IPS-18c (cell line): ENCODE measurements around the gene POLD4.

Source experiments
- H3K4me3 ChIP-seq: 2 replicates; pipeline ENCODE4 v1.7.0; 2013; ENCODE audit warnings: low read depth, mild to moderate bottlenecking, low read length, moderate library complexity; ENCODE audit not compliant: insufficient read depth
- H3K9me3 ChIP-seq: one replicate; pipeline ENCODE4 v1.6.1; 2013; ENCODE audit warnings: mild to moderate bottlenecking, low read length, moderate library complexity; ENCODE audit not compliant: control insufficient read depth, insufficient read depth

POLD4 gene

GRCh38 chr11:67314218-67314617 lies 39.1 kb downstream of the POLD4 start:
- Histone ChIP-seq H3K4me3 (no peak overlapping the region), H3K9me3 (no peaks in the 10 kb centered on the region)

DNA sequence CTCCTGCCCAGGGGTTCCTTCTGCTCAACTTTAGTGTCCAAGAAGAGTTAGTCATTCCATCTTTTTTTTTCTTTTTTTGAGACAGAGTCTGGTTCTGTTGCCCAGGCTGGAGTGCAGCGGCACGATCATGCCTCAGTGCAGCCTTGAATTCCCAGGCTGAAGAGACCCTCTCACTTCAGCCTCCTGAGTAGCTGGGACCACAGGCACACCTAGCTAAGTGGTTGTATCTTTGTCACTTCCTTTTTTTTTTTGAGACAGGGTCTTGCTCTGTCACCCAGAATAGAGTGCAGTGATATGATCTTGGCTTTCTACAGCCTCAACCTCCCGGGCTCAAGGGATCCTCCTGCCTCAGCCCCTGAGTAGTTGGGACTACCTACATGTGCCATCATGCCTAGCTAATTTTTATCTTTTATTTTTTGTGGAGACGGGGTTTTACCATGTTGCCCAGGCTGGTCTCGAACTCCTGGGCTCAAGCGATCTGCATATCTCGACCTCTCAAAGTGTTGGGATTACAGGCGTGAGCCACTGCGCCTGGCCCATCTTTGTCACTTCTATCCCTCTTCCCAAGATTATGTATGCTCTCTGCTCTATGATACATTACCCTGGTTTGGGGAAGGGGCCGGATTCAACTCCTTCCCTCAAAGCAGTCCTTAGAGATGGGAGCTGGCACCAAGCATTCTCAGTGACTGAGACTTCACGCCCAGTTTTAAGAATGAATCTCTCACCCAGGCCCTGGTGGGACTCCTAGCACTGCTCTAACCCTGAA lies 40.0 kb downstream of the POLD4 start:
- no peak overlapping the region for H3K4me3 ChIP-seq
- no peaks in the 10 kb centered on the region for H3K9me3 ChIP-seq

- no peaks in the 10 kb centered on the region for H3K9me3 ChIP-seq
- no peak overlapping the region for H3K4me3 ChIP-seq
Observed at GRCh38 chr11:67312187-67313021, 40.9 kb downstream of the POLD4 start.

DNA sequence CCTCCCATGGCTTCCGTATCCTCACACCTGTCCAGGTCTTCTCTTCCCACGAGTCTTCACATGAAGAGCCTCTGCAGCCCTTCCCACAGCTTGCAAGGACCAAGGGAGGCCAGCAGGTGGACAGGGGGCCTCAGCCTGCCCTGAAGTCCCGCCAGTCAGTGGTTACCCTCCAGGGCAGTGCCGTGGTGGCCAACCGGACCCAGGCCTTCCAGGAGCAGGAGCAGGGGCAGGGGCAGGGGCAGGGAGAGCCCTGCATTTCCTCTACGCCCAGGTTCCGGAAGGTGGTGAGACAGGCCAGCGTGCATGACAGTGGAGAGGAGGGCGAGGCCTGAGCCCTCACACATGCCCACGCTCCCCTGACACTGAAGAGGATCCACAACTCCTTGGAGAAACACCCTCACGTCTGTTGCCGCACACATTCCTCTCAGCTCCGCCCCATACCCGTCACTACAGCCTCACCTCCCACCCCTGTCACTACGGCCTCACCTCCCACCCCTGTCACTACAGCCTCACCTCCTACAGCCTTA lies 41.7 kb downstream of the POLD4 start:
- H3K9me3 ChIP-seq = no peaks in the 10 kb centered on the region
- no peak overlapping the region for H3K4me3 ChIP-seq

GRCh38 chr11:67311051-67311555 lies 42.2 kb downstream of the POLD4 start:
- Histone ChIP-seq H3K9me3 (no peaks in the 10 kb centered on the region), H3K4me3 (no peak overlapping the region)

GRCh38 chr11:67310246-67311050 lies 42.9 kb downstream of the POLD4 start:
- H3K4me3 ChIP-seq = no peak overlapping the region
- H3K9me3 ChIP-seq = no peaks in the 10 kb centered on the region

- Histone ChIP-seq H3K9me3 (no peaks in the 10 kb centered on the region), H3K4me3 (no peak overlapping the region)
Observed at GRCh38 chr11:67309661-67310061, 43.7 kb downstream of the POLD4 start.

- H3K4me3 ChIP-seq = no peak overlapping the region
- no peaks in the 10 kb centered on the region for H3K9me3 ChIP-seq
Observed at GRCh38 chr11:67309166-67309565, 44.2 kb downstream of the POLD4 start.

DNA sequence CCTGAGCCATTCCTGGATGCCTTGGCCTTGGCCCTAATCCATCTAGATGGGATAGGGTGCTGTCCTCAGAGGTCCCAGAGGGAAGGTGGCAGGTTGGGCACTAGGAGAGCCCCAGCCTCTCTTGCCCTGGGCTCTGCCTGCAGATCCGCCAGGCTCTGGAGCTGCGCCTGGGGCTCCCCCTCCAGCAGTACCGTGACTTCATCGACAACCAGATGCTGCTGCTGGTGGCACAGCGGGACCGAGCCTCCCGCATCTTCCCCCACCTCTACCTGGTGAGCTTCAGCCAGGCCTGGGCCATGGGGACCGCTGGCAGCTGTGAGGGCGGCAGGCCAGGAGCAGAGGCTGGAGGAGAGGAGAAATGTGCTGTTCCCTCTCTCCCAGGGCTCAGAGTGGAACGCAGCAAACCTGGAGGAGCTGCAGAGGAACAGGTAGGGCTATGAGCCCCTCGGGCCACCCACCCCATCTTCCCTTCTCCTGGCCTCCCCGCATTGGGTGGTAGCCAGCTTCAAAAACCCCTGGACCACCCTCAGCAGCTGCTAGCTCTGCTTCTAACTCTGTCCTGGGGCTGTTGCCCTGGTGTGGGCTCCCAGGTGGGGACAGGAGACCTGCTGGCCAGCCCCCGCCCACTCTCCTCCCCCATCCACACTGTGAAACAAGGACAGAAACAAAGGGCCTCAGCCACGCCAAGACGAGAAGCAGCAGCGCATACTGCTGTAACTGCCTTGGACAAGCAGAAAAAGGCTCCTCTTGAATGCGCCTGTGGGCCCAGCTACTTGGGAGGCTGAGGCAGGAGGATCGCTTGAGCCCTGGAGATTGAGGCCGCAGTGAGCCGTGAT lies 45.1 kb downstream of the POLD4 start:
- Histone ChIP-seq H3K9me3 (no peaks in the 10 kb centered on the region), H3K4me3 (no peak overlapping the region)

GRCh38 chr11:67307545-67308001 lies 45.8 kb downstream of the POLD4 start:
- H3K4me3 ChIP-seq = no peak overlapping the region
- H3K9me3 ChIP-seq = no peaks in the 10 kb centered on the region

- no peaks in the 10 kb centered on the region for H3K9me3 ChIP-seq
- H3K4me3 ChIP-seq = no peak overlapping the region
Observed at GRCh38 chr11:67306769-67307544, 46.4 kb downstream of the POLD4 start.

GRCh38 chr11:67304511-67305113 lies 48.7 kb downstream of the POLD4 start:
- Histone ChIP-seq H3K4me3 (peak overlapping the region; percentile 82), H3K9me3 (no peaks in the 10 kb centered on the region)

DNA sequence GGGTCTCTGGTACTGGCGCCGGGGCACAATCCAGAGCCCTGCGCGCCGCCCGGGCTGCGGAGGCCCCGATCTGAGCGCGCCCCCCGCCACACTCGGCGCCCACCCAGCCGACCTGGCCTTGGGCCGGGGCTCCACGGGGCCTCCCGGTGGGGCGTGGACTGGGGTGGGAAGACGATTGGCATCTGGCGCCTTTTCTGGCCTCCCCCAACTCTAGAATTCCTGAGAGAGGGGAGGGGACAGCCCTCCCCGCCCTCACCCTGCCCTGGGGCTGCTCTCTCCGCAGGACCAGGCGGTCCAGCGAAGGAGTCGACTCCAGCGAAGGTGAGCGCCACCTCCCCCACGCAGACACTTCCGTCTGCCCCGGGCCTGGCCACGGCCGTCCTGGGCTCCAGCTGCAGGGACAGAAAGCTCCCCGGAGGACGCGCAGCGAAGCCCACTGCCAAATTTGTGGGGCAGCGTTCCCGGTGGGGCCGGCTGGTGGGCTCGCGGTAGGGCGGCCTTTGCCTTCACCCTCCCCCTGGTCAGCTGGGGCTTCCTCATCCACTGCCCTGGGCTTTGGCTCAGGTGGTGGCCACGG lies 49.4 kb downstream of the POLD4 start:
- Histone ChIP-seq H3K4me3 (peak overlapping the region; percentile 82), H3K9me3 (no peaks in the 10 kb centered on the region)

DNA sequence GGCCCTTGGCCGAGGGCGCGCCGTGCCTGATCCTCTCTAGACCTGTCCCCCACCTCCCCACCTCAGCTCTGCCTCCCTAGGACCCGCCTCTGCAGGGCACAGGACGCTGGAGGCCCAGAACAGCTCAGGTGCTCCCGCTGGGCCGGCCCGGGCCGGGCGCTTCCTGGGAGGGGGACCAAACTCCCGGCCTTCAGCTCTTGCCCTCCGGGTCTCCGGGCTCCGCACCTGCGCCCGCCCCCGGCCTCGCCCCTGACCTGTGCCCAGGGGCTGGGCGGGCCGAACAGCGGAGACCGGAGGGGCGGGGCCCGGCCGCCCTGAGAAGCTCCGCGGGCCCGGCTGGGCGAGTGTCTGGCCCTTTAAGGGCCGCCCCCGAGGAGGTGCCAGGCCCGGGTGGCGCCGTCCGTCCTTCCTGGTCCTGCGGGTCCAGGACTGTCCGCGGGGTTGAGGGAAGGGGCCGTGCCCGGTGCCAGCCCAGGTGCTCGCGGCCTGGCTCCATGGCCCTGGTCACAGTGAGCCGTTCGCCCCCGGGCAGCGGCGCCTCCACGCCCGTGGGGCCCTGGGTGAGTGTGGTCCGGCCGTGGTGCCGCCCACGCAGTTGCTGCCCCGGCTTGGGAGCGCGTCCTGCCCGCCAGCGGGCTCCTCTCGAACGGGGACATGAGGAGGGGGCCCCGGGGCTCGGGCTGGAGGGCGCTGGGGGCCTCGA lies 50.1 kb downstream of the POLD4 start, which contains the start of gene SSH3:
Gene SSH3, plus strand, starts transcription at position 399 of the 703 bp plus-strand sequence. Its CDS starts 96 bp downstream, at position 495.
- H3K4me3 ChIP-seq = peak within 1 kb of the TSS; percentile 82
- H3K9me3 ChIP-seq = no peaks in the 10 kb centered on the region
